Stomach (tissue), 9 donors: ENCODE data around the gene TRPT1. TPM values are rescaled to one million over a fixed set of nuclear protein-coding genes. Genes with fewer than 3 reads are reported as not detected.

Source experiments
- DNase-seq, 2 donors: peaks; one replicate each; pipeline versions ENCODE4 v3.0.0 to v3.0.0-alpha.2; 2013 to 2019
- H3K27ac ChIP-seq, 5 donors: fragments of 200-600 bp in 4 of 5; sonication (generic) in 4 of 5; one replicate each; pipeline ENCODE4 v1.5.1; 2013 to 2019; ENCODE audit warnings: mild to moderate bottlenecking in 1 of 5, moderate library complexity in 1 of 5
- H3K27me3 ChIP-seq, 3 donors: fragments of 200-600 bp; sonication (generic); one replicate each; pipeline ENCODE4 v1.5.1; 2017 to 2019; ENCODE audit warnings: mixed run types in 1 of 3
- H3K36me3 ChIP-seq, 4 donors: fragments of 200-600 bp; sonication (generic); 1 replicate in 3 of 4; 2 replicates in 1 of 4; pipeline ENCODE4 v1.5.1; 2016 to 2019
- H3K4me1 ChIP-seq, 4 donors: fragments of 200-600 bp; sonication (generic); one replicate each; pipeline ENCODE4 v1.5.1; 2016 to 2019
- H3K4me3 ChIP-seq, 4 donors: fragments of 200-600 bp; sonication (generic) in 3 of 4; one replicate each; pipeline ENCODE4 v1.5.1; 2016 to 2019; ENCODE audit warnings: mild to moderate bottlenecking in 1 of 4
- H3K9me3 ChIP-seq, 4 donors: fragments of 200-600 bp; sonication (generic); one replicate each; pipeline ENCODE4 v1.5.1; 2016 to 2019
- CTCF ChIP-seq, 7 experiments: fragments of 450-650 bp in 4 of 7; fragments of 200-600 bp in 3 of 7; sonication (generic) in 3 of 7; IDR thresholded peaks; one replicate each; pipeline ENCODE4 v1.5.1; 2016 to 2019; ENCODE audit warnings: antibody characterized with exemption in 7 of 7, control low read depth in 2 of 7, mild to moderate bottlenecking in 1 of 7
- EP300 ChIP-seq: sonication (generic); formaldehyde crosslinking; IDR thresholded peaks from one replicate; pipeline ENCODE4 v1.6.1; 2017; ENCODE audit warnings: antibody characterized with exemption
- POLR2A ChIP-seq, 4 donors: fragments of 450-650 bp; IDR thresholded peaks; one replicate each; pipeline ENCODE4 v1.6.1; 2016; ENCODE audit warnings: antibody characterized with exemption in 4 of 4, control low read depth in 2 of 4, mild to moderate bottlenecking in 1 of 4, moderate library complexity in 1 of 4
- POLR2AphosphoS5 ChIP-seq, 3 donors: sonication (generic); formaldehyde crosslinking; IDR thresholded peaks; one replicate each; pipeline ENCODE4 v1.6.1; 2016; ENCODE audit warnings: antibody characterized with exemption in 3 of 3
- WGBS, 5 donors: extraction: QIAGEN DNeasy Blood & Tissue Kit in 3 of 5; methylation state at CpG; one replicate each; pipeline versions ENCODE4 v1.1.5 to v1.1.7; 2013 to 2018; 5-methylcytosine and 5-hydroxymethylcytosine counted together
- intact Hi-C: fragments of 100-400 bp; cut with DNase I; formaldehyde crosslinking; loops from one replicate; pipeline ENCODE4 v1.15.1; 2023; ENCODE audit warnings: low total_unique reads
- polyA plus RNA-seq, 3 donors: library from polyadenylated mRNA; stranded (reverse); fragments of 200-250 nt; gene quantifications; one replicate each; pipeline ENCODE4 v1.2.3, GENCODE V29; 2013
- total RNA-seq, 5 donors: library from RNA; depleted of rRNA; stranded (reverse); fragments of >200 nt; gene quantifications; one replicate each; pipeline versions ENCODE4 v1.1.0 to v1.2.3, GENCODE V29; 2014 to 2016
- donor health status: healthy with polysubstance abuse.
- donor health status: Bipolar disorder and iron deficiency.
- donor health status: healthy.

Gene TRPT1
- total and polyA plus RNA-seq, 8 donors, result 15.2 to 425 (median 77.8) TPM

DNA sequence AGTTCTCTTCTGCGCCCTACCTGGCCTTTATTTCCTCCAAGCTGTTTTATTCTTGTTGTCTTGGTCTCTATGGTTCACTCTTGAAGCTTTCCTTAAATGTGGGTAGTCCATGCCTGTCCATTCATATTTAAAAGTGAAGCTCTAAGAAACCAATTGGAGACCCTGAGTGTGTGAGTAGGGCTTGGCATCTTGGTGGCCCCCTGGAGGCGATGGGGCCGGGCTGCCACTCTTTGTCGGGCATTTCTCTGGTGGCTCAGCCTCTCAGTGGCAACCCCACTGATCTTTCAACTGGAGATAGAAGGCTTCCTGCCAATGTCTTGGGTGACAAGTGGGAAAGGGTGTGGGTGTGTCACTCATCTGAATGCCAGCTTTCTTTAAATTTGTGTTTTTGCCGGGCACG is 9.1 kb downstream of the TRPT1 start:
- TF ChIP-seq POLR2A (IDR thresholded peaks at IDR 0.05), result no peak
- TF ChIP-seq EP300, result no peak
- TF ChIP-seq POLR2AphosphoS5 (IDR thresholded peaks at IDR 0.05), result no peak
- no peak for TF ChIP-seq CTCF (IDR thresholded peaks at IDR 0.05)
- H3K9me3 ChIP-seq, result no peaks in the 10 kb centered on the region
- DNase-seq, result no peak
- H3K4me1 ChIP-seq, result peaks cover 0 to 8% (median 2%) of the 10 kb centered on the region in 4 donors
- no peaks in the 10 kb centered on the region for H3K27me3 ChIP-seq
- H3K36me3 ChIP-seq, result peaks cover 11 to 72% (median 54%) of the 10 kb centered on the region in 4 donors
- no peak overlapping the region for H3K4me3 ChIP-seq
- intact Hi-C loops, result no loop called here
- 84 to 89% (median 88%) methylated on average over 6 of the region's 6 CpGs for WGBS, 5 donors
- no peak overlapping the region for H3K27ac ChIP-seq

GRCh38 chr11:64211181-64211872 is 14.7 kb downstream of the TRPT1 start:
- WGBS, 5 donors, result 84 to 88% (median 86%) methylated on average over 15 to 30 of the region's 30 CpGs
- peaks cover 0 to 58% (median 38%) of the 10 kb centered on the region in 4 donors for H3K36me3 ChIP-seq
- intact Hi-C loops, result no loop called here
- H3K4me3 ChIP-seq, result no peak overlapping the region
- no peak overlapping the region for H3K27ac ChIP-seq
- H3K27me3 ChIP-seq, result no peaks in the 10 kb centered on the region
- H3K4me1 ChIP-seq, result peaks cover 20 to 29% (median 23%) of the 10 kb centered on the region in 4 donors
- no peak for DNase-seq
- no peak for TF ChIP-seq EP300
- no peak for TF ChIP-seq POLR2A (IDR thresholded peaks at IDR 0.05)
- TF ChIP-seq POLR2AphosphoS5 (IDR thresholded peaks at IDR 0.05), result no peak
- TF ChIP-seq CTCF (IDR thresholded peaks at IDR 0.05), result no peak
- no peaks in the 10 kb centered on the region for H3K9me3 ChIP-seq

- intact Hi-C loops, result no loop called here
- no peak overlapping the region for H3K27ac ChIP-seq
- WGBS, 5 donors, result 94 to 95% (median 94%) methylated on average over 14 to 24 of the region's 24 CpGs
- H3K36me3 ChIP-seq, result peaks cover 0 to 62% (median 42%) of the 10 kb centered on the region in 4 donors
- TF ChIP-seq CTCF (IDR thresholded peaks at IDR 0.05) (no peak), EP300 (no peak), POLR2AphosphoS5 (IDR thresholded peaks at IDR 0.05) (no peak), POLR2A (IDR thresholded peaks at IDR 0.05) (no peak)
- no peaks in the 10 kb centered on the region for H3K9me3 ChIP-seq
- DNase-seq, result no peak
- peaks cover 29 to 37% (median 32%) of the 10 kb centered on the region in 4 donors for H3K4me1 ChIP-seq
- no peak overlapping the region for H3K4me3 ChIP-seq
- H3K27me3 ChIP-seq, result no peaks in the 10 kb centered on the region
Observed at GRCh38 chr11:64210301-64211020, 15.5 kb downstream of the TRPT1 start.

- WGBS, 5 donors, result 85 to 91% (median 87%) methylated on average over 8 of the region's 8 CpGs
- peaks cover 36 to 47% (median 42%) of the 10 kb centered on the region in 4 donors for H3K4me1 ChIP-seq
- H3K9me3 ChIP-seq, result no peaks in the 10 kb centered on the region
- no peak for DNase-seq
- H3K27me3 ChIP-seq, result no peaks in the 10 kb centered on the region
- peak overlapping the region in 2 of 5 donors; percentile 85 to 87 for H3K27ac ChIP-seq
- H3K4me3 ChIP-seq, result no peak overlapping the region
- peaks cover 0 to 60% (median 41%) of the 10 kb centered on the region in 4 donors for H3K36me3 ChIP-seq
- TF ChIP-seq POLR2AphosphoS5 (IDR thresholded peaks at IDR 0.05) (no peak), CTCF (IDR thresholded peaks at IDR 0.05) (no peak), EP300 (no peak)
- intact Hi-C loops, result loop anchor here (10.0 kb wide), 1 partner anchor 85 kb away; the partner anchor contains the start of gene KCNK4
Observed at GRCh38 chr11:64209563-64209843, 16.5 kb downstream of the TRPT1 start.
